K562 (cell line): ENCODE measurements around the gene PRKAG2. TPM values are rescaled to one million over a fixed set of nuclear protein-coding genes. Genes with fewer than 3 reads are reported as not detected.
"Not testable (repeated sequence)": the region's sequence is repeated elsewhere in the genome, so short reads cannot be mapped to it uniquely, and the experiment has no call there.

Experiments
- ATAC-seq: fragments of 200-7000 bp; cut with Tn5 transposase; 3 replicates; pipeline ENCODE4 v1.9.1; 2020; ENCODE audit warnings: moderate library complexity
- BruUV-seq: library from RNA; stranded (reverse); fragments of 400-500 nt; replicated peaks from 2 replicates; lab custom pipeline; 2021; lab: Mats Ljungman, UMichigan
- CTCF ChIA-PET: fragments of 300-600 bp; formaldehyde crosslinking; extraction: SDS; loops from one replicate; lab custom pipeline; 2021; ENCODE audit warnings: low intra/inter-chr PET ratio; lab: Yijun Ruan, JAX
- POLR2A ChIA-PET: fragments of 300-600, 350-650 bp; sonication (Branson Sonifier 250); formaldehyde crosslinking; extraction: SDS; loops from one replicate; lab custom pipeline; 2021; ENCODE audit warnings: antibody characterized with exemption, inconsistent platforms; lab: Yijun Ruan, JAX
- DNase-seq, 4 experiments: peaks; one replicate each; pipeline versions ENCODE4 v3.0.0 to v3.0.0-alpha.2; 2011 to 2018; ENCODE audit warnings: low spot score in 3 of 4, mixed read lengths in 3 of 4; ENCODE audit errors: extremely low read depth in 1 of 4
- FAIRE-seq: peaks from 2 replicates; lab custom pipeline; 2011; peaks lifted over from hg19 to GRCh38; lab: Jason Lieb, UNC
- H2AFZ ChIP-seq: 2 replicates; pipeline ENCODE4 v1.6.0; 2011; ENCODE audit warnings: low read depth, low read length, control low read depth, inconsistent platforms
- H3K27ac ChIP-seq: fragments of 200-600 bp; 3 replicates; pipeline ENCODE4 v1.8.0; 2011; ENCODE audit warnings: low read depth, mild to moderate bottlenecking, control low read depth, inconsistent platforms, low read length, moderate library complexity, mixed read lengths; ENCODE audit errors: extremely low read depth
- H3K27me3 ChIP-seq, 2 experiments: fragments of 300-600 bp in 1 of 2; 2 replicates in 1 of 2; 3 replicates in 1 of 2; pipeline versions ENCODE4 v1.6.0 to v1.8.0; 2011; ENCODE audit warnings: inconsistent platforms in 2 of 2, low read length in 2 of 2, mild to moderate bottlenecking in 1 of 2, mixed read lengths in 1 of 2, moderate library complexity in 1 of 2; ENCODE audit not compliant: control insufficient read depth in 2 of 2, insufficient read depth in 2 of 2
- H3K36me3 ChIP-seq: fragments of 300-600 bp; 3 replicates; pipeline ENCODE4 v1.8.0; 2011; ENCODE audit warnings: mild to moderate bottlenecking, low read length, inconsistent platforms; ENCODE audit not compliant: control insufficient read depth, insufficient read depth
- H3K4me1 ChIP-seq, 2 experiments: fragments of 200-600 bp in 1 of 2; replicated peaks in 1 of 2; 2 replicates in 1 of 2; 3 replicates in 1 of 2; pipeline versions ENCODE4 v1.5.1 to v1.8.0; 2011; ENCODE audit warnings: inconsistent platforms in 2 of 2, low read length in 2 of 2, mild to moderate bottlenecking in 1 of 2, mixed read lengths in 1 of 2, moderate library complexity in 1 of 2; ENCODE audit not compliant: control insufficient read depth in 2 of 2, insufficient read depth in 2 of 2
- H3K4me2 ChIP-seq: 2 replicates; pipeline ENCODE4 v1.6.1; 2011; ENCODE audit warnings: low read length, control low read depth, inconsistent platforms, mixed read lengths; ENCODE audit not compliant: insufficient read depth
- H3K4me3 ChIP-seq: fragments of 200-600 bp; sonication (generic), shearing (Covaris generic); 2 replicates; pipeline ENCODE4 v1.5.1; 2016; ENCODE audit warnings: control low read depth, inconsistent platforms
- H3K79me2 ChIP-seq: fragments of 200-600 bp; 3 replicates; pipeline ENCODE4 v1.8.0; 2011; ENCODE audit warnings: low read length, inconsistent platforms; ENCODE audit not compliant: control insufficient read depth, insufficient read depth
- H3K9ac ChIP-seq, 2 experiments: 2 replicates each; pipeline versions ENCODE4 v1.6.0 to v1.6.1; 2011; ENCODE audit warnings: low read depth in 2 of 2, low read length in 2 of 2, control low read depth in 1 of 2, inconsistent platforms in 1 of 2, mild to moderate bottlenecking in 1 of 2, mixed read lengths in 1 of 2; ENCODE audit not compliant: insufficient read depth in 1 of 2
- H3K9me1 ChIP-seq: one replicate; pipeline ENCODE4 v1.6.0; 2011; ENCODE audit warnings: inconsistent platforms, mild to moderate bottlenecking, low read length, moderate library complexity; ENCODE audit not compliant: control insufficient read depth, insufficient read depth
- H3K9me3 ChIP-seq: replicated peaks from 2 replicates; pipeline ENCODE4 v1.5.1; 2011; ENCODE audit warnings: low read depth, low read length, inconsistent platforms; ENCODE audit not compliant: control insufficient read depth, insufficient read depth
- H4K20me1 ChIP-seq: replicated peaks from 2 replicates; pipeline ENCODE4 v1.6.1; 2011; ENCODE audit warnings: low read length, inconsistent platforms, mixed read lengths; ENCODE audit not compliant: control insufficient read depth, insufficient read depth
- CHD4 ChIP-seq: fragments of 200-600 bp; sonication (generic); IDR thresholded peaks from 3 replicates; pipeline ENCODE4 v1.6.1; 2012; ENCODE audit warnings: low read depth, mild to moderate bottlenecking, mixed read lengths, low read length, inconsistent platforms; ENCODE audit not compliant: insufficient read depth, insufficient replicate concordance, poor library complexity, severe bottlenecking
- FOS ChIP-seq: IDR thresholded peaks from 3 replicates; pipeline ENCODE4 v1.6.1; 2011; ENCODE audit not compliant: insufficient read length; ENCODE audit errors: extremely low read depth
- FUS ChIP-seq: fragments of 200-400 bp; formaldehyde crosslinking; optimal IDR thresholded peaks from 2 replicates; pipeline ENCODE3; 2017; ENCODE audit warnings: low read depth, low read length
- NR4A1 ChIP-seq, 2 experiments: fragments of 250-450 bp in 1 of 2; fragments of 450-650 bp in 1 of 2; sonication (Bioruptor Pico) in 1 of 2; IDR thresholded peaks; 2 replicates each; pipeline versions ENCODE4 v1.4.0 to v1.6.1; 2016 to 2020; ENCODE audit warnings: mild to moderate bottlenecking in 2 of 2, missing compliant biosample characterization in 1 of 2, missing genetic modification characterization in 1 of 2, moderate library complexity in 1 of 2
- SMARCA4 ChIP-seq: fragments of 450-650 bp; IDR thresholded peaks from 2 replicates; pipeline ENCODE4 v1.6.1; 2016
- SPI1 ChIP-seq: IDR thresholded peaks from 2 replicates; pipeline ENCODE4 v1.6.1; 2011; ENCODE audit warnings: low read depth, low read length, control low read depth, borderline replicate concordance
- ZNF764 ChIP-seq: fragments of 250-450 bp; sonication (Bioruptor Pico); IDR thresholded peaks from 2 replicates; pipeline ENCODE4 v1.4.0; 2020; ENCODE audit warnings: low read depth, mild to moderate bottlenecking, moderate library complexity
- WGBS: fragments of 100-300 bp; shearing (Covaris generic); methylation state at CpG from one replicate; pipeline ENCODE4 v1.1.6; 2016; ENCODE audit warnings: low coverage, mixed read lengths; ENCODE audit not compliant: insufficient coverage; ENCODE audit errors: missing lambda C conversion rate; 5-methylcytosine and 5-hydroxymethylcytosine counted together
- in situ Hi-C: fragments of 300-500 bp; cut with MboI; formaldehyde crosslinking; loops from 4 replicates; pipeline ENCODE4 v1.15.0; 2018; ENCODE audit warnings: inconsistent platforms, mixed read lengths
- intact Hi-C: fragments of 100-400 bp; cut with micrococcal nuclease; formaldehyde crosslinking; loops from 2 replicates; pipeline ENCODE4 v1.14.2; 2022
- polyA plus RNA-seq, 8 experiments: library from polyadenylated mRNA; depleted of rRNA in 4 of 8; stranded (reverse) in 5 of 8; unstranded in 3 of 8; fragments of >200 nt; fragmentation: Nextera tagmentation in 2 of 8; fragmentation: Illumina TruSeq in 1 of 8; extraction: Ambion mirVana in 2 of 8; extraction: Trizol in 1 of 8; gene quantifications; 2 replicates each; pipeline versions ENCODE4 v1.2.1 to v1.2.3, GENCODE V29; 2011 to 2014; ENCODE audit warnings: inconsistent platforms in 1 of 8, missing spikeins in 1 of 8
- total RNA-seq, 7 experiments: library from RNA; depleted of rRNA in 6 of 7; stranded (reverse); fragments of >200 nt in 6 of 7; fragmentation: Illumina TruSeq in 2 of 7; extraction: Trizol in 2 of 7; gene quantifications; 2 replicates each; pipeline versions ENCODE4 v1.2.1 to v1.2.3, GENCODE V29; 2011 to 2021; ENCODE audit warnings: low replicate concordance in 1 of 7

The PRKAG2 gene
- total and polyA plus RNA-seq, 9 of the 15 experiments (the other 6 are each of a cell fraction or from before 2014, with no cell fraction given): 0.99 to 5.6 (median 3.3) TPM

DNA sequence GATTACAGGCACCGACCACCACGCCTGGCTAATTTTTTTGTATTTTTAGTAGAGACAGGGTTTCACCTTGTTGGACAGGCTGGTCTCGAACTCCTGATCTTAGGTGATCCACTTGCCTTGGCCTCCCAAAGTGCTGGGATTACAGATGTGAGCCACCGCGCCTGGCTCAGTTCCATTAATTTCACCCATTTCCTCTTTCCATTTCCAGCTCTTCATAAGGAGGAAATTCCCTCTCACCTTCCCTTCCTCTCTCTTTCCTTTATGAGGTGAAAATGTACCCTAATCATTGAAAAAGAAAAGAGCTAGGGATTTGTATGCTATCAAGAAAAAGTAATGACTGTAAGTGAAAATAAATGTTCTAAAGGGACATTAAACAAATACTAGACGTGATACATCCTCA is 50.6 kb downstream of the PRKAG2 start:
- TF ChIP-seq SPI1: 0 out of 2 replicates have a peak, but pooled peaks have one; percentile 4
- H3K79me2 ChIP-seq, H2AFZ ChIP-seq, H3K9me1 ChIP-seq, H4K20me1 ChIP-seq, FAIRE-seq, H3K9me3 ChIP-seq, H3K4me1 ChIP-seq, in situ Hi-C loops, ATAC-seq, H3K36me3 ChIP-seq, H3K9ac ChIP-seq, intact Hi-C loops, H3K4me2 ChIP-seq, DNase-seq, BruUV-seq, H3K4me3 ChIP-seq, H3K27ac ChIP-seq, CTCF ChIA-PET: not testable (repeated sequence)
- WGBS: 2% methylated on average over 6 of the region's 6 CpGs
- POLR2A ChIA-PET: interaction anchor here (1.5 kb wide), 1 partner anchor 17 kb away, joined by 4 read pairs; no protein-coding TSS in a partner anchor
- peaks cover 47 to 60% of the 10 kb centered on the region in 2 experiments for H3K27me3 ChIP-seq

- no peak for TF ChIP-seq NR4A1 (CRISPR knock-in tag; IDR thresholded peaks at IDR 0.05)
- TF ChIP-seq NR4A1 (tag; IDR thresholded peaks at IDR 0.05): no peak
- TF ChIP-seq FOS: no peak
- no peak for TF ChIP-seq FUS
- no peak for TF ChIP-seq ZNF764
- TF ChIP-seq SMARCA4: no peak
- no peak for TF ChIP-seq CHD4
- TF ChIP-seq, all 486 proteins: peak for 0
- 1% methylated on average over 5 of the region's 5 CpGs for WGBS
- Histone ChIP-seq H3K27me3 (peaks cover 49 to 65% of the 10 kb centered on the region in 2 experiments), H3K79me2 (no peaks in the 10 kb centered on the region), H4K20me1 (no peaks in the 10 kb centered on the region; the same call in 1 of the 2 replicates), H3K27ac (no peak overlapping the region), H2AFZ (no peak overlapping the region), H3K9ac (no peak overlapping the region), H3K36me3 (no peaks in the 10 kb centered on the region), H3K4me3 (no peak overlapping the region), H3K4me2 (no peak overlapping the region), H3K4me1 (peaks cover 0 to 3% of the 10 kb centered on the region in 2 experiments; a peak in 2 of 5 replicates), H3K9me3 (no peaks in the 10 kb centered on the region), H3K9me1 (no peaks in the 10 kb centered on the region)
- no TSS peak for BruUV-seq
- CTCF ChIA-PET: no interaction called here
- in situ Hi-C loops (no loop called here), intact Hi-C loops (no loop called here)
- ATAC-seq: no peak
- DNase-seq: no peak
- FAIRE-seq: no peak
- POLR2A ChIA-PET: interaction anchor here (0.8 to 1.5 kb wide), 2 partner anchors 9 to 17 kb away, joined by 3 to 4 read pairs; no protein-coding TSS in a partner anchor
Observed at GRCh38 chr7:151825721-151826120, 51.2 kb downstream of the PRKAG2 start.
